NCI-H2227 (cell line): Measurements from ENCODE around the gene GAREM1.
"Not testable (repeated sequence)": the region's sequence is repeated elsewhere in the genome, so short reads cannot be mapped to it uniquely, and the experiment has no call there.

Source experiments
- DNase-seq: peaks from one replicate; lab custom pipeline; 2025; ENCODE audit not compliant: unreplicated experiment; lab: John Stamatoyannopoulos, UW

The GAREM1 gene

DNA sequence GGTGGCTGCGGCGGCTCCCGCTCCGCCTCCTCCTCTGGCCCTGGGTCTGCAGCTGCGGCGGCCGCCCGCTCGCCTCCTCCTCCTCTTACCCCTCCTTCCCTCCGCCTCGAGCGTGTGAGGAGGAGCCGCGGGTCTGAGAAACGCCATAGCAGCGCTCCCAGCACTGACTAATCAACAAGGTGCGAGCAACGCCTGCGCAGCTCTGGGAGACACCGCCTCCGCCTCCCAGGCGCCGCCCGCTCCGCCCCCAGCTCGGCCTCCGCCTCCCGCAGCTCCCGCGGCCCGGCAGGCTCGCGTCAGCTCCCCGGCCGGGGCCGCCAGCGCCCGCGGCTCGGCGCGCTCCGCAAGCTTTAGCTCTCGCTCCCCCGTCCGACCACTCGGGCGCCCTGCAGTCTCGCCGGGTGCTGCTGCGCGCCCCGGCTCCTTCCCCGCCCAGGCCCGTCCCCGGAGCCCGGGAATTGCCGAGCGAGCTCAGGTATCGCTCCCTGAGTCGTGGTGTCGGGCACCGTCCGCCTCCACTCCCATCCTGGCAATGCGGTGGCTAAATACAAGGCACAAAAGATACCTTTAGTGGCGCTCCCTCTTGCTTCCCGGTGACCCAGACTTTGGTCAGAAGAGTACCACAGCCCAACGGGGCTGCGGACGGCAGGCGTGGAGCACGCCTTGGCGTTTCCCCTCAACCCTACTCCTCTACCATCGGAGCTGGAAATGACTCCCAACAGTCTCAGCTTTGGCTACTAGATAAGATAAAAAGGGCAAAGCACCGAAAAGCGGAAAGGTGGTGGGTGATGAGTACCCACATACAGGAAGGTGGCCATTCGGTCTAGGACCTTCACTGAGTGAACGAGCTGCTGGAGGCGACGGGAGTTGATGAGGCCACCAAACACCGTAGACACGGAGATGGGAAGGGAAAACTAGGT lies at the start of gene GAREM1:
Gene GAREM1 (minus strand): TSS at position 169 of the 920 bp plus-strand sequence. CDS start 454 bp downstream, outside the sequence.
- DNase-seq: peak; percentile 98

DNA sequence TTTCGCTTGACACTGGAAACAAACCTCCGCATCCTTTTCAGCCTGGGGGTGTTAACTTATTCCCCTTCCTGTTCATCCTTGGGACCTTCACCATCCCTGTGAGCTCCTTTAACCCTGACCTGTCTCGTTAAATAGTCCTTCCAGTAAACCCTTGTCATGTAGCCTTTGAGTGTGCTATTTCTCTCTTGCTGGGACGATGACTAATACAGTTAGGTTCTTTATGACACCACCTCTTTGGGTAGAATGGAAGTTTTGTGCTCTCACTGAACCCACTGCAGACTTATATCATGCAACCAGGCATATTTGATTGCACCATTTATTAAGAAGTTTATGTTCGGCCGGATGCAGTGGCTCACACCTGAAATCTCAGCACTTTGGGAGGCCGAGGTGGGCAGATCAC lies 40.5 kb upstream of the GAREM1 start:
- DNase-seq: no peak

DNA sequence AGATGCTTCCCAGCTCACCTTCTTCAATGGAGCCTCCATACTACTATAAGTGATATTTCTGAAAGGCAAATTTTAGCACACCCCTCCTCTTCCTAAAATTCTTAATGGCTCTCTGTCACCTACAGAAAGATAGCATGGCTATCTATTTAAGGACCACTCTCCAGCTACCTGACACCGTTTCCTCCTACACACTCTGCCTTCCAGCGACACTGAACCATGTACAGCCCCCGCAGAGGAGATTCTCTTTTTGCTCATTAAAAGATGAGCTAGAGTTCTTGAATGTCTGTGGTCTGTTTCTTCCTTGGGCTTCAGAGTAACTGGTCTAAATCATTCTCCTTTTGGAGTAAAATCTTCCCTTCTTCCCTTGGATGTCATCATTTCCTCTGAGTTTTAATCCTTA lies 38.4 kb upstream of the GAREM1 start:
- no peak for DNase-seq

DNA sequence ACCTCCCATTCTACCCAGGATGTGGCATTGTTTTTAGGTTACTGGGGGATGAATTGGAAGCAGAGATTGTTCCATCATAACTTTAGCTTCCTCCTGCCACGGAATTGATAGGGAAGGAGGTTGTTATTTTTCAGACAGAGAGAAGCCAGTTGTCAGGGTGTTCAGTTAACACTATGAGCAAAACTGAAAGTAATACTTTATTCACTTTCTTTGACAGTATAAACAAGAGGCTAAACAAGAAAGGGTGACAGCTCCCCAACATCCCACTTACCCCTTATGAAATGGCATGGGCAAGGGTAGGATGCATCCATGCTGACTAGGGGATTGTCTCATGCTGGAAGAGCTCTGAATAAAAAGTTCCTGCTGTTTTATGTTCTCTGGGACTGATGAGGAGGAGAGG lies 36.4 kb upstream of the GAREM1 start:
- no peak for DNase-seq

DNA sequence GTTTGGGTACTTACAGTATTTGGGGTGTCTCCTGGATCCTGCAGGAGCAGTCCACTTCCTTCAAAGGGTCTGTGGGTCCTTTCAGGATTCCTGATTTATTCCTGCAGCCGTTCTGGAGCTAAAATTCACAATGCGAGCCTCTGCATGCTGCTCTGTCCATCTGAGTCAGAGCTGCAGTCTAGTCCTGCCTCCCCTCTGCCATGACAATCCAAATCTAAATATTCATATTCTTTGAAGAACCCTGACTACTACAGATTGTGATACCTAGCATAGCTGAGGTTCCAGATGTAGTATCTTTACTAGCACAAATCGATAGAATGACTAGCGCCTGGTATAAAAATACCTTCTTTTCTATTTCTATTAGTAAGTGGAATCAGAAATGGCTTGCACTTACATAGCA lies 31.3 kb upstream of the GAREM1 start:
- DNase-seq: no peak

- DNase-seq: not testable (repeated sequence)
These were observed 30.6 kb upstream of the GAREM1 start for GRCh38 chr18:32501242-32501641.

DNA sequence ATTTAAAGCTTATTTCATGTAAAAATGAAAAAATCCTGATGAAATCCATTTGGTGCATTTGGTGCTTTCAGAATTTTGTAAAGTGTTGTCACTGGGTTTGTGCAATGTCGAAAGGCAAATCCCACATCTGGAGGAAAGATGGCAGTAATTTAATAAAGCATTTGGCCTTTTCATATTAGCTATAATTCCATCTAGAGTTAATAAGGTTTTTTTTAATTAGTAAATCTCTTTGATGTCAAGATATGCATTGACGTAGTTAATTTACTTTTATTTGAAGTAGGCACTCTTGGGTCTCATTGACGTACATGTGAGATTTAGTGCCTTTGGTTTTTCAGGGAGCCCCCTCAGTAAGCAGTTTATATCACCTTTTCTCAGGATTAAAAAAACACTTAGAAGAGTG lies 12.3 kb upstream of the GAREM1 start:
- DNase-seq: no peak

GRCh38 chr18:32482117-32482516 lies 11.4 kb upstream of the GAREM1 start:
- DNase-seq: no peak

- no peak for DNase-seq
These were observed 9.9 kb upstream of the GAREM1 start for GRCh38 chr18:32480581-32480980.

GRCh38 chr18:32478807-32479206 lies 8.1 kb upstream of the GAREM1 start:
- no peak for DNase-seq

DNA sequence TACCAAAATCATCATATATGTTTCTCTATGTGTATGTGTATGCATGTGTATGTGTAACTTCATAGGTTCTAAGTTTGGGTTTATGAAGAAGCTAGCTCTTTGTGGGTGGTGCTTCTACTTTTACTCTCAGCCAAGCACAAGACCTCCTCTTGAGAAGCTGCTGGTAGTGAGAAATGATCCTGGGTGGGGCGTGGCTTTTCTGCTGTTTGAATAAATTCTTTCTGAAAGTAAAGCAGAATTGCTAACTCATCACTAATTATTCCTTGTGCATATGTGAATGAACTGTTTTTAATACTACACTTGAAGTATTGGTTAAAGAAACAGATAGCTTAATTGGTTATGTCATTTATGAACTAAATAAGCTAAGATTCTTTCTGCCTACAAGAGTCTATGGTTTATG lies 7.6 kb upstream of the GAREM1 start:
- no peak for DNase-seq

GRCh38 chr18:32476106-32476505 lies 5.4 kb upstream of the GAREM1 start:
- no peak for DNase-seq

DNA sequence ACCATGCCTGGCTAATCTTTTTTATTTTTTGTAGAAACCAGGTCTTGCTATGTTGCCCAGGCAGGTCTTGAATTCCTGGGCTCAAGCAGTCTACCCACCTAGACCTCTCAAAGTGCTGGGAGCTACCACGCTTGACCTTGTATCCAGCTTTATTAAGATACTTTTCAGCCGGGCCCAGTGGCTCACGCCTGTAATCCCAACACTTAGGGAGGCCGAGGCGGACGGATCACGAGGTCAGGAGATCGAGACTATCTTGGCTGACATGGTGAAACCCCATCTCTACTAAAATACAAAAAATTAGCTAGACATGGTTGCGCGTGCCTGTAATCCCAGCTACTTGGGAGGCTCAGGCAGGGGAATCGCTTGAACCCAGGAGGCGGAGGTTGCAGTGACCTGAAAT lies 4.4 kb upstream of the GAREM1 start:
- not testable (repeated sequence) for DNase-seq

DNA sequence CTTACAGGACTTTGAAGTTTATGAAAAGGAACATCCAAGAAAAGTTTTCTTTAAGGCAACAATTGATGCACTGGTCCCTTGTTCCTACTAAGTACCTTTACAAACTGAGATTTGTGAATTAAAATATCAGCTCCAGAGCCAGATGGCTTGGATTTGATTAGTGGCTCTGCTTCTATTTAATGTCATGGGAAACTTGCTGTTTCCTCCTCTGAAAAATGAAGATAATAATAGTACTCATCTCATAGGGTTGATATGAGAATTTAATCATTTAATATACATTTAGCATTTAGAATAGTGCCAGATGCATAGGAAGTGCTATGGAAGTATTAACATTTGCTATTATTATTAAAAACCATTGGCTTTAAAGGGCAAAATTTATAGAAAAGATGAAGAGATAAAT lies 2.6 kb upstream of the GAREM1 start:
- no peak for DNase-seq

DNA sequence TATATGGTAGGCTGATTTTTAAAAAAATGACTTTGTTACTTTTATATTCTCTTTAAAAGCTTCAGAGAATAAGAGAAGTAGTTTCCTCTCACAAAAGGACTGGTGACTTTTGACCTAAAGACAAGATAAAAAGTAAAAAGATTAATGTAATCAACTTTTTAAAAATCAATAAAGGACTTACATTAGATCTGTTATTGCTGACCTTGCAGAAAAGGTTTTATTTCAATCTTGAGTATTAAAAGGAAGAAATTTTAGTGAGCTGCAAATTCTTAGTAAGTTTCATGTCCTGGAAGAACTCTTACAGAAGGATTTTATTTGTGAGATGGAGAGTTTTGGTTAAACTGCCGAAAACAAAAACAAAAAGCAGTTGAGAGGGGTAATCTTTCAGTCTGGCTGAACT lies 2.2 kb upstream of the GAREM1 start:
- DNase-seq: no peak

DNA sequence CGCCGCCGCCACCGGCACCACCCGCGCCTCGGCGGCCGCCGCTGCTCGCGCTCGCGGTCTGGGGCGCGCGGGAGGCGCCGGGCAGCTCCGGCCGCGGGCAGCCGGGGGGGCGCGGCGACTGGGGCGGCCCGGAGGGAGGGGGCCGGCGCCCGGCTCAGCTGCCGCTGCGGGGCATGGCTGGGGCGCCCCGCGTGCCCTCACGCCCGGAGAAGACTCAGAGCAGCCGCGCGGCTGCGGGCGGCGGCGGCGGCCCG lies 295 bp downstream of the GAREM1 start:
- DNase-seq: no peak

GRCh38 chr18:32469691-32470459 lies 807 bp downstream of the GAREM1 start:
- peak; percentile 67 for DNase-seq

DNA sequence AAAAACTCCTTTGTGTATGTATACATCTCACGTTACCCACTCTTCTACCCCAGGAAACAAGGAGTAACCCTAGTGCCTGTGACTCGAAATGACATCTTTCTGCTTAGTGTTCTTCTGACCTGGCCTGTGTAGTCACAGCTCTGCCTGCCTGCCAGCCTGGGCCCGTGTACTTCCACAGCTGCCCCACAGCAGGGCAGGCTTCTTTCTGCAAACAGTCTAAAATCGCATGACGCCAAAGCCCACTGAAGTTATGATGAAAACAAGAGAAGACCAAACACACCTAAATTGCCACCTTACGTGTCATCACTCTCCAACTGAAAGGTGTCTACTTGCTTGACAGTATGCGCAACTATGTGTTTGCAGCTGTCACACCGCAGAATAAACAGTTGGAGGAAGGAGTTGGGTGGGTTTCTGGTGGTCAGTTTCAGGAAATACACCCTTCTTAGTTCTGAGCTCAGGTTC lies 1.5 kb downstream of the GAREM1 start:
- peak; percentile 49 for DNase-seq

GRCh38 chr18:32468147-32468845 lies 2.4 kb downstream of the GAREM1 start:
- no peak for DNase-seq

GRCh38 chr18:32461709-32462272 lies 8.9 kb downstream of the GAREM1 start:
- DNase-seq: peak; percentile 3

DNA sequence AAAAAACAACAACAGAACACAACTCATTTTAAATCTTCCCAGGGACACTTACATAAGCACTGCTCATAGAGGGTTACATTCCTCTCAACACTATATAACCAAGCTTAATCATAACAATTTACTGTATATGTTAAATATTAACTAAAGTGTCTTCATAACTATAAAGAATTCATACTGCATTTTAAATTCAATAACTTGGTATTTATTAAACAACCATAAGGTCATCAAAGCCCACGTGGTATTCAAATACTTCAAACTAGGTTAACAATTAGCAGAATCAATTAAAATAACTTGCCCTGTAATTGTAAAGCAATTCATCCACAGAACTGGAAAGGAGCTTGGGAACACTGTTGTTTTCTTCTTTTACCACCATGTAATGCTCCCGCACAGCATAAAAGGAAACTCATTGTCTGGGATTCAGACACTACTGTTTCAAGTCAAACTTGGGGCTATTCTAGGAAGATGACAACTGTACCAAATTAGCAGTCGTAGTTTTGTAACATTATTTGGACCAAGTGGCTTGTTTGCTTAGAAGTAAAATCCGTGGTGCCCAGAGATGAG lies 10.4 kb downstream of the GAREM1 start:
- no peak for DNase-seq
